ENCODE measurements around the gene OR1F1. TPM values are rescaled to one million over a fixed set of nuclear protein-coding genes. Genes with fewer than 3 reads are reported as not detected.

The OR1F1 gene
- total RNA-seq, 1 experiment from 2014 or later = 0.44 TPM

- H3K4me3 Mint-ChIP-seq = peak overlapping the region; percentile 89
- ChIA-PET CTCF (interaction anchor here (1.0 to 4.7 kb wide), 25 partner anchors 12 to 178 kb away, joined by 3 to 75 read pairs (median 7); partner anchors contain the start of genes ZNF213 and ZSCAN10), POLR2A (interaction anchor here (0.7 to 5.9 kb wide), 2 partner anchors 14 to 24 kb away, joined by 4 to 46 read pairs; no protein-coding TSS in a partner anchor)
- TF ChIP-seq ATF3 (CRISPR knock-in tag; conservative IDR thresholded peaks at IDR 0.05) = no peak
- no peaks in the 10 kb centered on the region for H3K36me3 Mint-ChIP-seq
- H3K27ac Mint-ChIP-seq = no peak overlapping the region
- no peak for DNase-seq (ENCODE audit: low spot score)
- peaks cover 25% of the 10 kb centered on the region for H3K27me3 Mint-ChIP-seq (ENCODE audit: low read depth)
- peaks cover 7% of the 10 kb centered on the region for H3K4me1 Mint-ChIP-seq
- H3K9me3 Mint-ChIP-seq = no peaks in the 10 kb centered on the region
- no peak for ATAC-seq
Observed at GRCh38 chr16:3148256-3149192, 39.5 kb upstream of the OR1F1 start.

GRCh38 chr16:3149193-3149530 is 38.8 kb upstream of the OR1F1 start:
- H3K36me3 Mint-ChIP-seq = no peaks in the 10 kb centered on the region
- peaks cover 7% of the 10 kb centered on the region for H3K4me1 Mint-ChIP-seq
- ChIA-PET CTCF (interaction anchor here (0.6 to 4.7 kb wide), 25 partner anchors 12 to 179 kb away, joined by 3 to 75 read pairs (median 11); partner anchors contain the start of genes OR1F1, ZNF205, ZNF213 and ZSCAN10), POLR2A (interaction anchor here (0.7 to 5.9 kb wide), 5 partner anchors 9 to 23 kb away, joined by 3 to 46 read pairs (median 9); partner anchors contain the start of gene ZNF213)
- H3K4me3 Mint-ChIP-seq = peak overlapping the region; percentile 89
- TF ChIP-seq OVOL2 (CRISPR knock-in tag; IDR thresholded peaks at IDR 0.05; ENCODE audit: borderline replicate concordance) (no peak), HMGA2 (CRISPR knock-in tag; IDR thresholded peaks at IDR 0.05) (no peak), CREB1 (CRISPR knock-in tag; IDR thresholded peaks at IDR 0.05) (no peak), NR3C1 (CRISPR knock-in tag; conservative IDR thresholded peaks at IDR 0.05; ENCODE audit: low read depth) (no peak), PRDM15 (CRISPR knock-in tag; IDR thresholded peaks at IDR 0.05) (no peak), USF1 (CRISPR knock-in tag; IDR thresholded peaks at IDR 0.05) (no peak), SP1 (CRISPR knock-in tag; conservative IDR thresholded peaks at IDR 0.05) (no peak), EMX1 (CRISPR knock-in tag; IDR thresholded peaks at IDR 0.05) (no peak), ZBTB21 (CRISPR knock-in tag; IDR thresholded peaks at IDR 0.05; ENCODE audit: borderline replicate concordance) (no peak), ETV6 (CRISPR knock-in tag; IDR thresholded peaks at IDR 0.05) (no peak), ZNF219 (CRISPR knock-in tag; IDR thresholded peaks at IDR 0.05; ENCODE audit: borderline replicate concordance) (no peak), FOXP1 (CRISPR knock-in tag; IDR thresholded peaks at IDR 0.05; ENCODE audit: borderline replicate concordance) (no peak)
- ATAC-seq (no peak), DNase-seq (ENCODE audit: low spot score) (no peak)
- peaks cover 25% of the 10 kb centered on the region for H3K27me3 Mint-ChIP-seq (ENCODE audit: low read depth)
- H3K27ac Mint-ChIP-seq = no peak overlapping the region
- no peaks in the 10 kb centered on the region for H3K9me3 Mint-ChIP-seq

GRCh38 chr16:3149630-3150345 is 38.2 kb upstream of the OR1F1 start:
- DNase-seq (ENCODE audit: low spot score) = peak; percentile 84
- Mint-ChIP-seq H3K27ac (peak overlapping the region; percentile 80), H3K9me3 (no peaks in the 10 kb centered on the region), H3K4me3 (peak overlapping the region; percentile 89), H3K4me1 (peaks cover 7% of the 10 kb centered on the region), H3K36me3 (no peaks in the 10 kb centered on the region), H3K27me3 (ENCODE audit: low read depth) (peaks cover 29% of the 10 kb centered on the region)
- peak; percentile 18 for ATAC-seq
- CTCF ChIA-PET = interaction anchor here (0.6 to 4.7 kb wide), 33 partner anchors 9 to 180 kb away, joined by 3 to 75 read pairs (median 7); partner anchors contain the start of genes HCFC1R1, OR1F1, ZNF205 and ZNF213
- POLR2A ChIA-PET = interaction anchor here (0.6 to 5.9 kb wide), 14 partner anchors 8 to 133 kb away, joined by 3 to 46 read pairs (median 4); partner anchors contain the start of genes ZNF213 and ZSCAN10
- TF ChIP-seq JUN (CRISPR knock-in tag; IDR thresholded peaks at IDR 0.05) (no peak), ARID4B (CRISPR knock-in tag; IDR thresholded peaks at IDR 0.05; ENCODE audit: borderline replicate concordance) (0 out of 2 replicates have a peak, but pooled peaks have one; percentile 56), HMGXB4 (CRISPR knock-in tag; IDR thresholded peaks at IDR 0.05) (peak; percentile 98), FOXK1 (CRISPR knock-in tag; IDR thresholded peaks at IDR 0.05) (0 out of 2 replicates have a peak, but pooled peaks have one; percentile 13), ZNF138 (CRISPR knock-in tag; conservative IDR thresholded peaks at IDR 0.05) (no peak)

All from WTC11 (cell line).